K562 (cell line): ENCODE results near the gene FGFRL1. TPM values are rescaled to one million over a fixed set of nuclear protein-coding genes. Genes with fewer than 3 reads are reported as not detected.

Experiments used
- ARID3B ChIP-seq: fragments of 250-450 bp; sonication (Bioruptor Pico); IDR thresholded peaks from 2 replicates; pipeline ENCODE4 v1.4.0; 2020; ENCODE audit warnings: borderline replicate concordance
- CTCFL ChIP-seq: IDR thresholded peaks from 2 replicates; pipeline ENCODE4 v1.6.1; 2011; ENCODE audit warnings: borderline replicate concordance, low read depth, mild to moderate bottlenecking, moderate library complexity, low read length; ENCODE audit not compliant: insufficient read depth, poor library complexity, severe bottlenecking
- CXXC5 ChIP-seq: fragments of 250-450 bp; sonication (Bioruptor Pico); IDR thresholded peaks from 2 replicates; pipeline ENCODE4 v1.8.0; 2022; ENCODE audit warnings: inconsistent platforms, mild to moderate bottlenecking, moderate library complexity
- E2F6 ChIP-seq, 2 experiments: IDR thresholded peaks; 2 replicates each; pipeline ENCODE4 v1.6.1; 2011; ENCODE audit warnings: borderline replicate concordance in 1 of 2, control low read depth in 1 of 2, low read depth in 1 of 2, low read length in 1 of 2, mild to moderate bottlenecking in 1 of 2, mixed read lengths in 1 of 2, moderate library complexity in 1 of 2; ENCODE audit not compliant: insufficient read depth in 1 of 2, insufficient read length in 1 of 2, poor library complexity in 1 of 2, severe bottlenecking in 1 of 2; ENCODE audit errors: extremely low read depth in 1 of 2
- ERF ChIP-seq: fragments of 450-650 bp; formaldehyde crosslinking; IDR thresholded peaks from 2 replicates; pipeline ENCODE4 v1.4.0; 2020; ENCODE audit warnings: mild to moderate bottlenecking, mixed read lengths
- ETV5 ChIP-seq: sonication (generic); formaldehyde crosslinking; IDR thresholded peaks from 2 replicates; pipeline ENCODE4 v1.4.0; 2020; ENCODE audit warnings: low read depth, mild to moderate bottlenecking, missing genetic modification reagents
- KDM5B ChIP-seq: fragments of 200-600 bp; sonication (generic); IDR thresholded peaks from 2 replicates; pipeline ENCODE4 v1.6.1; 2012; ENCODE audit warnings: low read depth, mild to moderate bottlenecking, moderate library complexity, low read length, control low read depth, inconsistent platforms; ENCODE audit not compliant: insufficient replicate concordance
- MITF ChIP-seq: IDR thresholded peaks from 2 replicates; pipeline ENCODE4 v1.6.1; 2014; ENCODE audit warnings: antibody characterized with exemption
- NCOA4 ChIP-seq: fragments of 450-650 bp; IDR thresholded peaks from 2 replicates; pipeline ENCODE4 v1.6.1; 2018; ENCODE audit warnings: mild to moderate bottlenecking; ENCODE audit not compliant: partially characterized antibody
- NCOA6 ChIP-seq: fragments of 450-650 bp; IDR thresholded peaks from 2 replicates; pipeline ENCODE4 v1.6.1; 2017; ENCODE audit warnings: mild to moderate bottlenecking
- POLR2A ChIP-seq: fragments of 450-650 bp; conservative IDR thresholded peaks from 2 replicates; pipeline ENCODE4 v1.6.1; 2016
- TAL1 ChIP-seq: fragments of 450-650 bp; IDR thresholded peaks from 2 replicates; pipeline ENCODE4 v1.6.1; 2016; ENCODE audit warnings: mild to moderate bottlenecking
- ZBTB12 ChIP-seq: fragments of 250-450 bp; sonication (Bioruptor Pico); IDR thresholded peaks from 2 replicates; pipeline ENCODE4 v1.4.0; 2020
- ZBTB9 ChIP-seq: fragments of 450-650 bp; formaldehyde crosslinking; IDR thresholded peaks from 2 replicates; pipeline ENCODE4 v1.4.0; 2020; ENCODE audit warnings: mild to moderate bottlenecking, moderate library complexity
- ZNF165 ChIP-seq: fragments of 250-450 bp; sonication (Bioruptor Pico); IDR thresholded peaks from 2 replicates; pipeline ENCODE4 v1.4.0; 2020; ENCODE audit warnings: borderline replicate concordance
- polyA plus RNA-seq, 8 experiments: library from polyadenylated mRNA; depleted of rRNA in 4 of 8; stranded (reverse) in 5 of 8; unstranded in 3 of 8; fragments of >200 nt; fragmentation: Nextera tagmentation in 2 of 8; fragmentation: Illumina TruSeq in 1 of 8; extraction: Ambion mirVana in 2 of 8; extraction: Trizol in 1 of 8; gene quantifications; 2 replicates each; pipeline versions ENCODE4 v1.2.1 to v1.2.3, GENCODE V29; 2011 to 2014; ENCODE audit warnings: inconsistent platforms in 1 of 8, missing spikeins in 1 of 8
- total RNA-seq, 7 experiments: library from RNA; depleted of rRNA in 6 of 7; stranded (reverse); fragments of >200 nt in 6 of 7; fragmentation: Illumina TruSeq in 2 of 7; extraction: Trizol in 2 of 7; gene quantifications; 2 replicates each; pipeline versions ENCODE4 v1.2.1 to v1.2.3, GENCODE V29; 2011 to 2021; ENCODE audit warnings: low replicate concordance in 1 of 7

FGFRL1 gene
- total and polyA plus RNA-seq, 9 of the 15 experiments (the other 6 are each of a cell fraction or from before 2014, with no cell fraction given), result 0.34 to 49.9 (median 14.6) TPM

- peak; percentile 39; the same call in 1 of the 2 replicates for TF ChIP-seq ZBTB9
- TF ChIP-seq ETV5 (CRISPR knock-in tag), result no peak
- no peak for TF ChIP-seq TAL1
- 0 out of 2 replicates have a peak, but pooled peaks have one; percentile 51 for TF ChIP-seq ARID3B (CRISPR knock-in tag)
- TF ChIP-seq NCOA6, result no peak
- peak in 1 of 2 experiments; percentile 55 for TF ChIP-seq E2F6 (IDR thresholded peaks at IDR 0.05; ENCODE audit: borderline replicate concordance in 1 of 2, extremely low read depth in 1 of 2, insufficient read depth in 1 of 2, insufficient read length in 1 of 2, low read depth in 1 of 2, low read length in 1 of 2, poor library complexity in 1 of 2, severe bottlenecking in 1 of 2)
- TF ChIP-seq ERF (CRISPR knock-in tag), result 0 out of 2 replicates have a peak, but pooled peaks have one; percentile 54
- peak; percentile 37 for TF ChIP-seq KDM5B
- TF ChIP-seq CTCFL, result no peak
- peak; percentile 55; the same call in 1 of the 2 replicates for TF ChIP-seq CXXC5 (CRISPR knock-in tag)
- TF ChIP-seq ZNF165 (CRISPR knock-in tag), result peak; percentile 62; the same call in 1 of the 2 replicates
- TF ChIP-seq POLR2A, result peak; percentile 33; the same call in 1 of the 2 replicates
- 0 out of 2 replicates have a peak, but pooled peaks have one; percentile 33 for TF ChIP-seq MITF
- TF ChIP-seq ZBTB12, result no peak
- TF ChIP-seq NCOA4, result no peak
These were observed 37.7 kb upstream of the FGFRL1 start, which contains the start of gene DGKQ (continued) for GRCh38 chr4:973431-974397.
